GM21737 (cell line): ENCODE measurements around the gene KCNJ16.
A peak's percentile ranks its signal among the peaks of the same experiment; 100 is the strongest.

ENCODE experiments used
- ATAC-seq: cut with Tn5 transposase; IDR thresholded peaks from one replicate; pipeline ENCODE4 v1.9.1; 2021; ENCODE audit warnings: mild to moderate bottlenecking, moderate library complexity; ENCODE audit not compliant: unreplicated experiment

KCNJ16 gene

DNA sequence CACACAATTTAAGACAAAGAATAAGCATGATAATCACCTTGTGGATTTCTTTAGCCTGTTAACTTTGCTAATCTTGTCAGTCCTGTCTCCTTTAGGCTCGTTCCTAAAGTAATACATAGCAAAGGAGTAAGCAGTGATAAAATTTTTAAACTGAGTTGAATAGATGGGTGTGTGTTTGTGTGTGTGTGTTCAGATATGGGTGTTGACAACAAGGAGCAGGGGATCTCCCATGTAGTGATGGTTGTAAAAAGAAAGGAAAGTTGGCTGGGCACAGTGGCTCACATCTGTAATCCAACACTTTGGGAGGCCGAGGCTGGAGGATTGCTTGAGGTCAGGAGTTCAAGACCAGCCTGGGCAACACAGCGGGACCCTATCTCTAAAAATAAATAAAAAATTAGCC is 49.7 kb downstream of the KCNJ16 start:
- no peak for ATAC-seq

DNA sequence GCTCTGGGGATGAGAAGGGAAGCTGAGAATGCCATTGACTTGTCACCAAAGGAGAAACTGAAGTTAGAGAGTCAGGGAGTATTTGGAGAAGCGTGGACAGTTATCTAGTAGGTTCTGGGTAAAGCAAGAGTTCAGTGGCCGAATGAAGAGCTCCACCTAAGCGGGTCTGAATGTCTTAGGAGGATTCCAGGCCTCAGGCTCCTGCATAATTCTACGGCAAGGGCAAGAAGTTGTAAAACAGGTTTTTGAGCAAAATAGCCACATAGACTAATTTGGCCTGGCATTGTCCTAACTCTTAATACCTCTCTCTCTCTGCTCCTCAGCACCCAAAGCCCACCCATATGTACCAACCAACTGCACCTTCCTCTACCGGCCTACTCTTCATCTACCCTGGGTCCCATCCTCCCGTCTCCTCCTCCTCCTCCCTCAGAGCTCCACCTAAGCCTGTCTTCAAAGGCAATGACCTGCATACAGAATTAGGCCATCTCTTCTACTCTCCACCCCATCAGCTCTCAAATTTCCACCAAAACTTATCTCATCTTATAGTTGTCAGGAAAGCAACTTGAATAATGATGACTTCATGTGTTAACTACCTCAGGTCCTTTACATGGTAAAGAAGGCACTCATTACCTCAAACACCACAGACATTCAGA is 52.3 kb downstream of the KCNJ16 start:
- no peak for ATAC-seq

DNA sequence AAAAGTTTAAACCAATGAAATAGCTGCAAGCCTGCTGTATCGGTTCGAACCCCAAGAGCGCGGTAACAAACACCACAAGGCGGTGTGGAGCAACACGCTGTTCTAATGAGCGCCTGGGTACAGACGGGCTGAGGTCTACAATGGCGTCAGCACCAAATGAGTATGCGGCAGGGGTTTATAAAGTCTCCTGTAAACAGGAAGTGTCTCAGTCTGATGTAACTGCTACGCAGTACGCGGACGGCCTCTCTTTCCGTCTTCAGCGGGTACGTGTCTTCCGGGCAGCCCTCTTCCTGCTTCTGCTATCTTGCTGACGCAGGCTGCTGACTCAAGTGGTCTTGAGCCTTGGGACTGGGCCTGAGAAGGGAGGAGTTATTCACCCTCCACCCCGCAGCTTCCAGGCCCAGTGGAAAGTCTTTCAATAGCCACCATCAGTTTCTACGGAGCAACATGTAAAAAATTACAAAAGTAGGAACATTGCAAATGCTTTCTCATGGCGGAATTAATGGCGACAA is 53.8 kb downstream of the KCNJ16 start:
- ATAC-seq, result no peak

DNA sequence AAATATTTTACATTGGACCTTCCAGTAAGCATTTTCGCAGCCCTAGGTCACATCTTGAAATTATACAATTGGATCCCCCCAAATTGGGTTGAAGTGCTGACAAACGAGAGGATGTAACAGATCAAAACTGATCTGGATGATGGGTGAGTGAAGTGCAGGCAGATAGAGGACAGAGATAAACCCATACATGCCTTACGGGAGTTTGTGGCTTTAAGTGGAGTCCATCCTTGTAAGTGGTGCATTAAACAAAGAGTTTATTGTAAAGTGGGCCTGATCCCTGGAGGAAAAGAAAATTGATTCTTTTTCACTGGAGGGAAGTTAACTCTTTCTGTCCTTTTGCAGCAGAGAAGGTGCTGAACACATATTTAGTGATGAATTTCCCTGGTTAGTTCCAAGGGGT is 55.3 kb downstream of the KCNJ16 start:
- no peak for ATAC-seq

DNA sequence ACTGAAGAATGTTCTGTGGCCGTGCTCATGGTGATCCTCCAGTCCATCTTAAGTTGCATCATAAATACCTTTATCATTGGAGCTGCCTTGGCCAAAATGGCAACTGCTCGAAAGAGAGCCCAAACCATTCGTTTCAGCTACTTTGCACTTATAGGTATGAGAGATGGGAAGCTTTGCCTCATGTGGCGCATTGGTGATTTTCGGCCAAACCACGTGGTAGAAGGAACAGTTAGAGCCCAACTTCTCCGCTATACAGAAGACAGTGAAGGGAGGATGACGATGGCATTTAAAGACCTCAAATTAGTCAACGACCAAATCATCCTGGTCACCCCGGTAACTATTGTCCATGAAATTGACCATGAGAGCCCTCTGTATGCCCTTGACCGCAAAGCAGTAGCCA is 57.5 kb downstream of the KCNJ16 start:
- no peak for ATAC-seq

DNA sequence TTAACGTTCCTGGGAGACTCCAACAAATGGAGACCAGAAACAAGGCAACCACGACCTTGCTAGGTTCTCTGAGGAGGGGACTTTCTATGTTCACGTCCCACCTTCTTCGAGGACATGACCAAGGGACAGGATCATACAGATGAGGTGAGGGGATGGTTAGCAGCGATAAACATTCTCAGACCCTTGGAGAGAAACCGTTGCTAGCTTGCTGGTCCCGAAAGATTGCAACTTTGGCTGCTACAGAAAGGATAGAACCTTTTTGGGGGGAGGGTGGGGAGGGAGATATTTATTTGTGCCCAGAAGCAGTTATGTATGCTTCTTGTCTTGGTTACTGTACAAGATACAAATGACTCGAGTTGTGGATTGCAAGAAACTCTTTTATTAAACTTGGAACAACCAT is 59.0 kb downstream of the KCNJ16 start:
- ATAC-seq, result no peak

DNA sequence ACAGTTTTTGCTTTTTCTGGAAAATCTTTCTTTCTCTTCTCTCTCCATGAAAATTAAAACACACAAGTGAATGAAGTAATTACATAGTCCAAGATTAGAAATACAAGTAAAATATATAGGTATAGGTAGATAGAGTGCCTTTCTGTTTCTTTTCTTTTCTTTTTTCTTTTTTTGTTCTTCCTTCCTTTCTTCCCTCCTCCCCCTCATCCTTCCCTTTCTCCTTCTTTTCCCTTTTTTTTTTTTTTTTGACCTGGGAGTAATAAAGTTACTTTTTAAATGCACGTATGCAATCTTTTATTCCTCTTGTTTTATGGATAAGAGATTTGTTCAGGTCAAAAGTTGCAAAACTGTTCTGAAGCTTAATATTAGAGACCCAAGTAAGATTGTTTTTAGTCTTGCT is 59.8 kb downstream of the KCNJ16 start:
- ATAC-seq, result no peak

DNA sequence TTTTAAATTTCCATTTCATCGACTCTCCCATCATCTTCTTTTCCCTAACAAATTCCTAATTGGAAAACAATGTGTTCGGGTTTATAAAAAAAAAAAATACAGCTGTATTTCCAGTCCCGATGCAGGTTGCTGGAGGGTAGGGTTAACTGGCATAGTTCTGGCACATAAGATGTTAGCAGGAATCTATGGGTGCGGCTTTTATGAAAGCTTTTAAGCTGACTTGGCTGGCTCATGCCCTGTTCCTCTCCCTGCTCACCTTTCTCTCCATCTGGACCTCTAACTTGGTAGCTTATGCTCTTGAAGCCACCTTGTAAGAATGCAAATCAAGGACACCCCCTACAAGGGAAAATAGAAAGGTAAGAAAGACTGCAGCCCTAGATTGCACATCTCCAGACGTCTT is 61.1 kb downstream of the KCNJ16 start:
- no peak for ATAC-seq

DNA sequence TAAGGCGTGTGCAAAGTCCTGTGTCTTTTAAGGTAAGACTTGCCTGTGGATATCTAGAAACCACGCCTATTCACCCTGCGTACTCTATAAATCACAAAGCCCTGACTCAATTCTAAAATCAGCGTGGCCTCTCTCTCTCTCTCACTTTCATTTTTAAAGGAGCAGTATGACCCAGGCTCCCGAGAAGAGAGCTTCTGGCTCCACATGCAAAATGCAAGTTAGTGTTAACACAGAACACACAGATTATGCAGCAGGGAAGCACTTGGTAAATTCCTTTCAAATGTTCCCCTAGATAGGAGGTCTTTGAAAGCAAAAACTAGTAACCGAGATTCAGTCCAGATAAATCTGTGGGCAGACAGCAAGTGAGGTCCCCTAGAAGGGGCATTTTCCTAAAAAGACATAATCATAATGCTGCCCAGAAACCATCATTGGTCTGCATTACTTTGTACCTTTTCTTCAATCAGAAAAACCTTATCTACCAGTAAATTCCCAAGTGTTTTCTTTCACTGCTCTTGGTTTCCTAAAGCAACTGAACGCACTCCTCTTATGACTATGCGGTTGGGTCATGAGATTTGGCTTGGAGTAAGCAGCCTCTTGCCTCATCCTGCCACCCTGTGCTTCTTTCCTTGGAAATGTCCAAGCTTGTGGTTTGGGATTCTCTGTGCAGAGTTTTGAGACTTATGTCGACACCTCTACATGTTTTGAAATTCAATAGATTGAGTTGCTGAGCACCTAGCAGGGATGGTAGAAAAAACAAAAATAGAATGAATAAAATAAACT is 62.6 kb downstream of the KCNJ16 start:
- peak; percentile 96 for ATAC-seq

DNA sequence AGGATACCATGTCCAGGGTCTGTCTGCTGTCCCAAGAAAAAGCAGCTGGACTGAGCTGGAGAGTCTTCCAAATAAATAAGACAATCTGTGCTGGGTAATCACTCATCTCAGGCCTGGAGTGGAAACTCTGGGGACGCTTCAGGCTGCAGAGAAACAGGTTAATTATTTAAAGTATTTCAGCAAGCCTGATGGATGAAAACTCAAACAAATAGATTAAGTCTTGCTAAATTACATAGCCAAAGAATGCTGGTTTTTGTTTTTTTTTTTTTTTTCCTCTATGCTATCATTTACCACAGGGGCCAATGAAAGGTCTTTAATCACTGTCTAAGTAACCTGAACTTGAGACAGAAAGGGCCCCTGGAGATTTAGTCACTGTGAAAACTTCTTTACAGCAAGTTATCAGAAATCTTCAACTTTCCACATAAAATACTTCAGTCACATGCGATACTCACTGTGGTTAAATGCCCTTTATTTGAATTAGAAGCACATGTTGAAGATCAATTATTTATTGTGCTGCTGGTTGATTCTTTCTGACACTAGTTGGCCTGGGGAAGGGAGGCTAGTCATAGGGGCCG is 63.4 kb downstream of the KCNJ16 start:
- no peak for ATAC-seq

DNA sequence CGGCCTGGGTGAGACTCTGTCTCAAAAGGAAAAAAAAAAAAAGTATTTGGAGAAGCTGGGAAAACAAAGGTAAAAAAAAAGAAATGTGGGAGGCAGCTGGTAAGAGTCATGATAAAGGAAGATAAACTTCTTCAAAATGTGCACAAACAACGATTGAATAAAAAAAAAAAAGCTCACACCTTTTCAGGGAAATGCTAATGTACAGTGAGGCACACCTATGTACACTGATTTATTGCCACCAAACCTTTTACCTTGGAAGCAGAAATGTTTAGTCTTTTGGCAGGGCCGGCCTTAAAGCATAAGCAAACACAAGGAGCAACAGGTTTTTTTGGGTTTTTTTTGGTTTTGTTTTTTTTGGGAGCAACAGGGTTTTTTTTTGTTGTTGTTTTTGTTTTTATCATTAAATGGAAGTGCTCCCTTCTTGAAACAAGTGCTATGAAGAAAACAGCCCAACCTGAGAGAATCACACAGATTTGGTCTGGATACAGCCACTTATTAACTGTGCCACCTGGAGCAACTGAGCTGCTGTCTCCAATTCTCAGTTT is 64.5 kb downstream of the KCNJ16 start:
- ATAC-seq, result no peak

DNA sequence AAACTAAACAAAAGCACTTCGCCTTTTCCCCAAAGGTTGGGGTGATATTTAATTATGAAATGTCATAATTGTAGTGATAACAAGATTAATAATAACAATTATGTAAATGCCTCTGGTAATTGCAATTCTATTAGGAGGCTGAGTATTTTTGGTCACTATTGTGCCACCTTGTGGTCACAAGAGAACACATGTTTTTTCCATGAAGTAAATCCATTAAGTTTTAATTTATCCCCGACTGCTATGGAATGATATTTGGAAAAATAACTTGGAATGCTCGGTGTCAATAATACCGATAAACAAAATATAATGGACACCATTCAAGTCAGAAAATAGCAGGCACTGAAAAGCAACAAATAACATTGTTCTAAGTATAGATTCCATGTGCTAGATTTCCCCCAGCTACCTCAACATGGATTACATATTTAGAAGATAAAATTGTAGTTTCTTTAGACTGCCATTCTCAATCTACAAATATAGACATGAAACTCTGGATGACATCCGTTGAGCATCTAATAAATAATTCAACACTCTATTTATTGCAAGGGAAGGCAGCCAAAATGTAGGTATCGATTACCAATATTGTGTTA is 69.3 kb downstream of the KCNJ16 start:
- ATAC-seq, result no peak

DNA sequence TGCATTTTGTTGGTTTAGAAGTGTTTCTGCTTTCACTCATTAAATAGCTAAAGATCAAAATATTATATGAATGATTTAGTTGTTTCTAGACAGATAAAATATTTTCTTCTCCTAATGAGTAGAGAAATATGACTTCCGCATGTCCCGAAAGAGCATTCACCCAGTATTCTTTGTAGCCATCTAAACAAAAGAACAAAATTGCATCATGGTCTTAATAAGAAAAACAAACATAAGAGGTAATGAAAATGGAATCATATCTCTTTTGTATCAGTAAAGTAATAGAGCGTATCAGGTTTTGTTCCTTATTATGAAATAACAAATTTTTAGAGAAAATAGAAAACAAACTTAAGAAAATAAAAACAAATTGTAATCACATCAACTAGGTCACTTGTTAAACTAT is 78.2 kb downstream of the KCNJ16 start:
- ATAC-seq, result no peak

DNA sequence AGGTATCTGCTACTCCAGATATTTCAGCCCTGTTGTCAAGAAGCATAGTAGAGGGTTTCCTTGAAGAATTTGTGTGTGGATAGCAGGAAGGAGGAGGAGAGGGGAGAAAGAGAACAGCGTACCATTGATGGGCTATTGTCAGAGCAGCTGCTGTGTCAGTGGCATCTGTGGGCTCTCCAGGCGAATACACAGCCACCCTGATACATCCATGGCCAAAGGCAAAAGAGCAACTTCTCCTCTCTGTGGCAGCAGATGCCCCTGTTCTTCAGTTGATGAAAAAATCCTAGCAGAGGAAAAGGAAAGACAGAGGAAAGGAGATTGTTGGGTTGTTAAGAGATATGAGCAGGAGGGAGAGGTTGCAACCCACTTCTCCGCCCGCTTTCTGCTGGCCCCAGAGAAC is 82.1 kb downstream of the KCNJ16 start:
- ATAC-seq, result no peak

DNA sequence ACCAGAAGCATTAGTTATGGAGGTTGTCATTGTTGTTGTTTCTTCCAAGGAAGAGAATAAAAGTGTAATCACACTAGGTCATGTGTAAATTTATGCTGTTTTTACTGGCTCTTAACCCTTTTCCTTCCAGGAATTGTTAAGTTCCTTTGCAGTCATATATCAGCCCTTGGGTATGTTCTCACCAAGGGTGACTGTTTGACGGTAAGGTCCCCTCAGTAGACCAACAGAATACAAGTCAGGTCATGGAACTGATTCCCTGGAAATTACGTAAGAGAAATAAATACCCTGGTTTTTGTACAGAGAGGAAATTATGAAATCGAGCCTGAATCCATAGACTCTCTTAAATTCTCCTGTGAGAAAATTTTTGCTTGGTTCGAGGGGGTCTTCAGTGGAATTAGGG is 83.2 kb downstream of the KCNJ16 start:
- no peak for ATAC-seq

DNA sequence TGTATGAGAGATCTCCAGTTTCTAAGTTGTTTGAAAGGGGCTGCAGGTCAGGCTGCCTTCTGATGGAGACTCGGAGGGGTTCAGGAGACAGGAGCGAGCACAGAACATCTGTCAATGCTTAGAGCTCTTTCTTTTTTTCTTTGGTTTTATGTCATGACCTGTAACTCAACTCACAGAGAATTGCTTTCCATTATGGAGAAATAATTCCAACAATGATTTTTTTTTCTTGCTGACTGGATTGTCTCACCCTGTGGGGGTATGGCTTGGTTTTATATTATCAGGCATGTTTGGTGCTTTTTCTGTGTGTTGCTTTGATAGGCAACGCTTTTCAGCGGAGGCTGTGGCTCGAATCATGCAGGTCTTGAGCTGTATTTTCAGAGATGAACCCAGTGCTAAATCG is 83.6 kb downstream of the KCNJ16 start:
- ATAC-seq, result no peak

DNA sequence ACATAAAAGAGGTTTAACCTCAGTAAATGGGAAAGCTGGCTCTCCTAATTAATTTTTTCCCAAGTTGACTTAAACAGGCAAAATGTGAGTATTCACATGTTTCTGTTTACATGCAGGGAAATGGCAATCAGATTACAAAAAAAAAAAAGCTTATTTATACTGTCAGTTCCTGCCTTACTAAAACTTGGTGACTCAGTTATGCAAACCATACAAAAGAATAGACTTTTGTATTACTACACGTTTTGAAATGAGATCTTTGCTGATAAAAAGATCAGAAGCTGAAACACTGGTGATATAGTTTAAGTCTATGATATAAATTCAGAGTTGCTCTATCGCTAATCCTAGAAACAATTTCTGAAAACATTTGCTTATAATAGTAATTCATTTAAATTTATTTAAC is 85.0 kb downstream of the KCNJ16 start:
- no peak for ATAC-seq

DNA sequence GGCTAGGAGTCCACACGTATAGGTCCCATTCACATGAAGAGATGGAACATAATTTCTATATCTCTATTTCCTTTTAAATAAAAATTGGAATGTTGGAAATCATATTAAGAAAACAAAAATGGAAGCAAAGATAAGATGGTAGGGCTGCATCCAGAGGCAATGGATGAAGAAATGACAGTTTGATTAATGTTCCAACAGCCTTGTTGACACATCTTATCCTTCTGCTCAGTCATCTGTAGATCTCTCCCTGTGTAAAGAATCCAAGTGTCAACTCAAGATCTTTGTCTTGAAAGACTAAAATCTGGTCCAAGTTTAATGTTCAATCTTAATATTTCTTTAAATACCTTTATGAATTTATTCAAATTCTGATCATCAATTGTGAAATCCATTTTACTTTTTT is 86.5 kb downstream of the KCNJ16 start:
- no peak for ATAC-seq

DNA sequence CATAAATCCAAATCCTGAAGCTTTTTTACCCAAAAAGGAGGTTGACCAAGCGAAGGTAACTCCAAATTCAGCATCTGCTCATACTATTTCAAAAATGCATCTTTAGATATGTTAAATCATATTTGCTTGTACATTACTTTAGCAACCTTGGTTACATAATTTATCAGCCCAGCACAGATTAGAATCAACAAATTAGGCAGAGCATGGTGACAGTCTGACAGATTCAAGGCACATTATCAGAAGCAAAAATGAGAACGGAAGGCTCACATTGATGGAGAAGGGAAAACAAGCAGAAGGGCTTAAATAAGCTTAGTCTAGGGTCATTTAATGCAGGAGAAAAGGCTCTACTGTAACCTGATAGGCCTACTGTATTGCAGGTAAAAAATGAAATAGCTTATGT is 90.4 kb downstream of the KCNJ16 start:
- ATAC-seq, result no peak

DNA sequence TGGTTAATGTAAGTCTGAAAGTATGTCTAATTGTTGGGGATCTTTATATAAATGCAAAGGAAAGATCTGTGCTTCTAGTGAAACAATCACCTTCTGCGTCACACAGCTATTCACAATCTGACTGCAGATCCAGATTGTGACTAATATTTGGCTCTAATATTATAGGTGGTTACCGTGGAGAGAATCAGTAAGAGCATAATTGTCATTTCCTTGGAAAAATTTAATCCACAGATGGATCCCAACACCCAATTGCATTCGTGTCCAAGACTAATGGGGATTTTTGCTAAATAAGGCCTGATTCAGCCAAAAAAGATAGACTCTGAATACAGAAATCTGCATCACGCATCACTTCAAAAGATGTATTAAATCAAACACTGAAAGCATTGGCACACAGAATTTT is 91.6 kb downstream of the KCNJ16 start:
- ATAC-seq, result no peak
